ENCODE data around the gene EMC10.

GRCh38 chr19:50475736-50476223 is 527 bp upstream of the EMC10 start:
- TF ChIP-seq CTCF (IDR thresholded peaks at IDR 0.05; ENCODE audit: poor library complexity) (no peak), EZH2 (IDR thresholded peaks at IDR 0.05; ENCODE audit: borderline replicate concordance) (no peak), EZH2phosphoT487 (IDR thresholded peaks at IDR 0.05; ENCODE audit: low read depth, severe bottlenecking, unreplicated experiment) (no peak)
